Neural cell (in vitro differentiated cells): ENCODE data around the gene ZBTB2.

Experiments
- EP300 ChIP-seq: fragments of 450-650 bp; conservative IDR thresholded peaks from 2 replicates; pipeline ENCODE4 v1.6.1; 2014; ENCODE audit warnings: antibody characterized with exemption, mild to moderate bottlenecking, moderate library complexity; ENCODE audit not compliant: poor library complexity, severe bottlenecking
- EZH2 ChIP-seq: fragments of 200-600, 300-800 bp; shearing (Covaris generic), sonication (generic); IDR thresholded peaks from 2 replicates; pipeline ENCODE4 v1.6.1; 2014; ENCODE audit warnings: antibody characterized with exemption, low read length, borderline replicate concordance, mild to moderate bottlenecking; ENCODE audit not compliant: insufficient read depth, poor library complexity, severe bottlenecking
- MXI1 ChIP-seq: fragments of 450-650 bp; conservative IDR thresholded peaks from 2 replicates; pipeline ENCODE4 v1.6.1; 2014; ENCODE audit warnings: antibody characterized with exemption, mild to moderate bottlenecking; ENCODE audit not compliant: poor library complexity, severe bottlenecking
- POLR2AphosphoS5 ChIP-seq: IDR thresholded peaks from 2 replicates; pipeline ENCODE4 v1.6.1; 2012
- TAF1 ChIP-seq: IDR thresholded peaks from 2 replicates; pipeline ENCODE4 v1.6.1; 2012; ENCODE audit warnings: low read depth
- TF ChIP-seq, protein P1 (sequence below): fragments of 450-650 bp; IDR thresholded peaks from 2 replicates; pipeline ENCODE4 v1.5.1; 2014; ENCODE audit warnings: antibody characterized with exemption, mild to moderate bottlenecking, moderate library complexity; ENCODE audit not compliant: poor library complexity, severe bottlenecking
- TF ChIP-seq, protein P2 (sequence below): IDR thresholded peaks from 2 replicates; pipeline ENCODE4 v1.6.1; 2012; ENCODE audit warnings: borderline replicate concordance

DNA sequence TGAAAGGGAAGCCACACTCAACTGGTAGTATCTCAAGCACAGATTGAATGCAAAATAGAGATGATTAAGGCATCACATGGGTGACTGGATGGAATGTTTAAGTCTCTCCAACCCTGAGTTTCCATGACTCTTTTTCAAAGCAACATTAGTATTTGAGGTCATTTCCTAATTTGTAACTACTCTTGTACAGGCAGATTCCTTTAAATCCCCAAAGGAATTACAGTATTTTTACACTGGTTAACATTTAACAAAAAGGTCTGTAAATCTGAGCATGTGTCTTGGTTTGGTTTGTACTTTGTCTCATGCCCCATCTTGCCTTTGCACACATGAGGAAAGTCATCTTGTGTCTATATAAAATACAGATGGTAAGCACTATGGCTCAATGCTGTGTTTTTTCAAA lies 45.4 kb upstream of the ZBTB2 start:
- no peak for TF ChIP-seq MXI1
- TF ChIP-seq, protein P1, sequence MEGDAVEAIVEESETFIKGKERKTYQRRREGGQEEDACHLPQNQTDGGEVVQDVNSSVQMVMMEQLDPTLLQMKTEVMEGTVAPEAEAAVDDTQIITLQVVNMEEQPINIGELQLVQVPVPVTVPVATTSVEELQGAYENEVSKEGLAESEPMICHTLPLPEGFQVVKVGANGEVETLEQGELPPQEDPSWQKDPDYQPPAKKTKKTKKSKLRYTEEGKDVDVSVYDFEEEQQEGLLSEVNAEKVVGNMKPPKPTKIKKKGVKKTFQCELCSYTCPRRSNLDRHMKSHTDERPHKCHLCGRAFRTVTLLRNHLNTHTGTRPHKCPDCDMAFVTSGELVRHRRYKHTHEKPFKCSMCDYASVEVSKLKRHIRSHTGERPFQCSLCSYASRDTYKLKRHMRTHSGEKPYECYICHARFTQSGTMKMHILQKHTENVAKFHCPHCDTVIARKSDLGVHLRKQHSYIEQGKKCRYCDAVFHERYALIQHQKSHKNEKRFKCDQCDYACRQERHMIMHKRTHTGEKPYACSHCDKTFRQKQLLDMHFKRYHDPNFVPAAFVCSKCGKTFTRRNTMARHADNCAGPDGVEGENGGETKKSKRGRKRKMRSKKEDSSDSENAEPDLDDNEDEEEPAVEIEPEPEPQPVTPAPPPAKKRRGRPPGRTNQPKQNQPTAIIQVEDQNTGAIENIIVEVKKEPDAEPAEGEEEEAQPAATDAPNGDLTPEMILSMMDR = no peak
- no peak for TF ChIP-seq EP300
- TF ChIP-seq POLR2AphosphoS5 = no peak
- no peak for TF ChIP-seq EZH2
- no peak for TF ChIP-seq TAF1
- TF ChIP-seq, protein P2, sequence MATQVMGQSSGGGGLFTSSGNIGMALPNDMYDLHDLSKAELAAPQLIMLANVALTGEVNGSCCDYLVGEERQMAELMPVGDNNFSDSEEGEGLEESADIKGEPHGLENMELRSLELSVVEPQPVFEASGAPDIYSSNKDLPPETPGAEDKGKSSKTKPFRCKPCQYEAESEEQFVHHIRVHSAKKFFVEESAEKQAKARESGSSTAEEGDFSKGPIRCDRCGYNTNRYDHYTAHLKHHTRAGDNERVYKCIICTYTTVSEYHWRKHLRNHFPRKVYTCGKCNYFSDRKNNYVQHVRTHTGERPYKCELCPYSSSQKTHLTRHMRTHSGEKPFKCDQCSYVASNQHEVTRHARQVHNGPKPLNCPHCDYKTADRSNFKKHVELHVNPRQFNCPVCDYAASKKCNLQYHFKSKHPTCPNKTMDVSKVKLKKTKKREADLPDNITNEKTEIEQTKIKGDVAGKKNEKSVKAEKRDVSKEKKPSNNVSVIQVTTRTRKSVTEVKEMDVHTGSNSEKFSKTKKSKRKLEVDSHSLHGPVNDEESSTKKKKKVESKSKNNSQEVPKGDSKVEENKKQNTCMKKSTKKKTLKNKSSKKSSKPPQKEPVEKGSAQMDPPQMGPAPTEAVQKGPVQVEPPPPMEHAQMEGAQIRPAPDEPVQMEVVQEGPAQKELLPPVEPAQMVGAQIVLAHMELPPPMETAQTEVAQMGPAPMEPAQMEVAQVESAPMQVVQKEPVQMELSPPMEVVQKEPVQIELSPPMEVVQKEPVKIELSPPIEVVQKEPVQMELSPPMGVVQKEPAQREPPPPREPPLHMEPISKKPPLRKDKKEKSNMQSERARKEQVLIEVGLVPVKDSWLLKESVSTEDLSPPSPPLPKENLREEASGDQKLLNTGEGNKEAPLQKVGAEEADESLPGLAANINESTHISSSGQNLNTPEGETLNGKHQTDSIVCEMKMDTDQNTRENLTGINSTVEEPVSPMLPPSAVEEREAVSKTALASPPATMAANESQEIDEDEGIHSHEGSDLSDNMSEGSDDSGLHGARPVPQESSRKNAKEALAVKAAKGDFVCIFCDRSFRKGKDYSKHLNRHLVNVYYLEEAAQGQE = no peak
